HG03025 (cell line): ENCODE results near the gene AICDA.

Experiments
- ATAC-seq: cut with Tn5 transposase; IDR thresholded peaks from one replicate; pipeline ENCODE4 v1.9.1; 2021; ENCODE audit warnings: mild to moderate bottlenecking, moderate library complexity; ENCODE audit not compliant: unreplicated experiment, low FRiP score

AICDA gene

DNA sequence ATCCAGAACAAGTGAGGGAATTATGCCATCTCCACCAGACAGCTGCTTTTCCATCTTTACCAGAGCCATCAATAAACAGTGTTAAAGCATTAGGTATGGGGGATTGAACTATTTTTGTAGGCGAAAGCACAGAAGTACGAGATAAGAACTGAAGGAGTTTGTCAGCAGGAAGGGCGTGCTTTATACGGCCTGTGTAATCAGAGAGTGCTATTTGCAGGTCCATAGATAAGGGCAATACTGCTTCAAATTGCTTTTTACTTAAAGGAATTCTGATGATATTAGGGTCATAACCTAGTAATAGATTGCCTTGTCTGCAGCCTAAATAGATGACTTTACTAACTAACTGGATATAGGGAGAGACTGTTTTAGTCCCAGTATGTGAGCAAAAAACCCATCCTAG, 51.6 kb downstream of the AICDA start:
- no peak for ATAC-seq

GRCh38 chr12:8559676-8560075, 53.0 kb downstream of the AICDA start:
- ATAC-seq: no peak

- no peak for ATAC-seq
Observed at GRCh38 chr12:8556531-8557097, 56.0 kb downstream of the AICDA start.

DNA sequence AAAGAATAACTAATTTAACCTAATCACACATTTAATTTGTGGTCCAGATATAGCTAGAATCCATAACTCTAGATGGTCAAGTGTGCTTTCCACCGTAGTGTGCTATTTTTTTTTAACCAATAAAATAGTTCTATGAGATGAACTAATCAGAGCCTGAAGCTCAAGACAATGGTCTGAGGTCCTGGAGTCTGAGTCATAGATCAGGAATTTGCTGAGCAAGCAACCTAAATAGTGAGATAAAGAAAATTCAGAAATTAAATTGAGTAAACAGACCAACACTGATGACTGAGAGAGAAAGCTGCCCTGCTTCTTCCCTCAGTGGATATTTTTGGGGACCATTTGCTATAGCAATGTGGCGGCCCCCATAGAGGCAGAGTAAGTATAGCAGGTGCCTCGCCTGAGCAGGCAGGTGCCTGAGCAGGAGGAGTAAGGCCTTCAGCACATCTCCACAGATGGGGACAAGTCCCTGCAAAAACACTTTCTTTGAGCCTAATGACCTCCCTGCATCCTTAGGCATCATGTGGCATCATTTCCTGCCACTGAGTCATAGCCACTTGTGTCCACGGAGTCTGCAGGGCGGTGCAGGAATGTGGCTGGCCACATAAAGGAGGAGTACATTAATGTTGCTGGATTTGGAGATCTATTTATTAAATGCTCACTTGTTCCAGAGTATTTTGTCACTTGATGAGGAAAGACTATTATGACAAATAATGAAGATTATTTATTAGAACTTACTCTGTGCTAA, 58.0 kb downstream of the AICDA start:
- ATAC-seq: no peak

DNA sequence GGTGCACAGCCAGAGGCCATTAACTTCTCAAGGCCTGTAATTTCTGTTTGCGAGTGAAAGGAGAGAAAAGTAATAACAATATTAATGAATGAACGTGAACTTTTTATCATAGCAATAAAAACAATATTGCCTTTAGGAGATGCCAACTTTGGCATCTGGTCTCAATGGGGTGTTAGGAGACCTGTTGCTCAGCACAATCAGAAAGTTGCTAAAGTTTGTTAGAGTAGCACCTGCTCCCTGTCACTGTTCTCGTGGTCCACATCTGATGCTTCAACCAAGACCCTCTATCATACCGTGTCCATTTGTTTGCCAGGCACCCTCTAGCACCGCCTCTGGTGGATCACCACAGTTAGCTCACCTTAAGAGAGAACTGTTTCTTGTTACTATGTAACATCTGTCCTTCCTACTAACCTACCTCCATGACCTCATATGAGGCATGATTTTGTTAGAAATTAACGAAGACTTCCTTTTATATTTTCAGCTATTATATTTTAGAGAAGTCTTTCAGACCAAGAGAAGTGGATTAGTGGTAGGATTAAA, 59.5 kb downstream of the AICDA start:
- no peak for ATAC-seq
